Psoas muscle (tissue), 8 donors: ENCODE data around the gene CHST11. TPM values are rescaled to one million over a fixed set of nuclear protein-coding genes. Genes with fewer than 3 reads are reported as not detected.

Experiments
- ATAC-seq, 4 donors: fragments of 200-7000 bp; cut with Tn5 transposase; one replicate each; pipeline ENCODE4 v1.9.1; 2020; ENCODE audit warnings: moderate library complexity in 3 of 4, mild to moderate bottlenecking in 2 of 4
- DNase-seq, 2 donors: peaks; one replicate each; pipeline ENCODE4 v3.0.0-alpha.2; 2020
- H3K27ac ChIP-seq: fragments of 200-600 bp; one replicate; pipeline ENCODE4 v1.8.0; 2022
- H3K27me3 ChIP-seq, 3 donors: fragments of 200-600 bp in 1 of 3; one replicate each; pipeline versions ENCODE4 v1.6.1 to v1.8.0; 2013 to 2022; ENCODE audit warnings: low read length in 2 of 3, mild to moderate bottlenecking in 2 of 3, moderate library complexity in 1 of 3; ENCODE audit not compliant: insufficient read depth in 3 of 3
- H3K36me3 ChIP-seq, 2 donors: fragments of 200-600 bp in 1 of 2; one replicate each; pipeline versions ENCODE4 v1.6.1 to v1.8.0; 2013 to 2022; ENCODE audit warnings: low read depth in 1 of 2, mild to moderate bottlenecking in 1 of 2, moderate library complexity in 1 of 2; ENCODE audit not compliant: insufficient read depth in 1 of 2
- H3K4me1 ChIP-seq: fragments of 200-600 bp; one replicate; pipeline ENCODE4 v1.8.0; 2022
- H3K4me3 ChIP-seq: fragments of 200-600 bp; one replicate; pipeline ENCODE4 v1.8.0; 2022; ENCODE audit warnings: mild to moderate bottlenecking
- H3K9me3 ChIP-seq: fragments of 200-600 bp; one replicate; pipeline ENCODE4 v1.8.0; 2022
- WGBS, 3 donors: extraction: QIAGEN DNeasy Blood & Tissue Kit; methylation state at CpG; one replicate each; pipeline versions ENCODE4 v1.1.6 to v1.1.7; 2013; 5-methylcytosine and 5-hydroxymethylcytosine counted together
- intact Hi-C, 2 donors: fragments of 100-400 bp; cut with DNase I; formaldehyde crosslinking; loops; one replicate each; pipeline versions ENCODE4 v1.11.0 to v1.14.2; 2022
- polyA plus RNA-seq, 3 donors: library from polyadenylated mRNA; stranded (reverse); fragments of 200-250 nt; gene quantifications; one replicate each; pipeline ENCODE4 v1.2.3, GENCODE V29; 2013
- total RNA-seq, 4 donors: library from RNA; stranded (reverse); fragmentation: NEBNext Ultra II Directional in 2 of 4; extraction: Animal tissue kit (Norgen Biotek cat#: 25700) in 2 of 4; gene quantifications; one replicate each; pipeline versions ENCODE4 v1.2.1 to v1.2.4, GENCODE V29; 2021 to 2023
- TF ChIP-seq, protein P1 (sequence below): fragments of 200-600 bp; IDR thresholded peaks from one replicate; pipeline ENCODE4 v1.8.0; 2022; ENCODE audit warnings: antibody characterized with exemption
- donor health status: healthy with polysubstance abuse.
- donor health status: DM: no; HTN: no; CAD: no; lungs with moderate emphysema.
- donor health status: Bipolar disorder and iron deficiency.
- donor health status: healthy.
- donor health status: DM: yes; HTN: yes; CAD: no.
- donor health status: DM: no; HTN: no; CAD: no.
- donor health status: DM: no; HTN: no; CAD: no.
- donor health status: DM: yes; HTN: yes; CAD: no.

Gene CHST11
- total and polyA plus RNA-seq, 7 donors = 0.52 to 1.6 (median 1.0) TPM

GRCh38 chr12:104702565-104703139 lies 245.9 kb downstream of the CHST11 start:
- no peaks in the 10 kb centered on the region for H3K36me3 ChIP-seq
- H3K27ac ChIP-seq = no peak overlapping the region
- H3K4me3 ChIP-seq = no peak overlapping the region
- no peaks in the 10 kb centered on the region for H3K27me3 ChIP-seq
- TF ChIP-seq, protein P1, sequence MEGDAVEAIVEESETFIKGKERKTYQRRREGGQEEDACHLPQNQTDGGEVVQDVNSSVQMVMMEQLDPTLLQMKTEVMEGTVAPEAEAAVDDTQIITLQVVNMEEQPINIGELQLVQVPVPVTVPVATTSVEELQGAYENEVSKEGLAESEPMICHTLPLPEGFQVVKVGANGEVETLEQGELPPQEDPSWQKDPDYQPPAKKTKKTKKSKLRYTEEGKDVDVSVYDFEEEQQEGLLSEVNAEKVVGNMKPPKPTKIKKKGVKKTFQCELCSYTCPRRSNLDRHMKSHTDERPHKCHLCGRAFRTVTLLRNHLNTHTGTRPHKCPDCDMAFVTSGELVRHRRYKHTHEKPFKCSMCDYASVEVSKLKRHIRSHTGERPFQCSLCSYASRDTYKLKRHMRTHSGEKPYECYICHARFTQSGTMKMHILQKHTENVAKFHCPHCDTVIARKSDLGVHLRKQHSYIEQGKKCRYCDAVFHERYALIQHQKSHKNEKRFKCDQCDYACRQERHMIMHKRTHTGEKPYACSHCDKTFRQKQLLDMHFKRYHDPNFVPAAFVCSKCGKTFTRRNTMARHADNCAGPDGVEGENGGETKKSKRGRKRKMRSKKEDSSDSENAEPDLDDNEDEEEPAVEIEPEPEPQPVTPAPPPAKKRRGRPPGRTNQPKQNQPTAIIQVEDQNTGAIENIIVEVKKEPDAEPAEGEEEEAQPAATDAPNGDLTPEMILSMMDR = no peak
- intact Hi-C loops = no loop called here
- 51 to 52% (median 52%) methylated on average over 21 of the region's 21 CpGs for WGBS, 3 donors
- no peaks in the 10 kb centered on the region for H3K9me3 ChIP-seq
- DNase-seq (peak; percentile 69 to 82), ATAC-seq (peak in 3 of 4 donors; percentile 66 to 71 (median 67))
- no peaks in the 10 kb centered on the region for H3K4me1 ChIP-seq

DNA sequence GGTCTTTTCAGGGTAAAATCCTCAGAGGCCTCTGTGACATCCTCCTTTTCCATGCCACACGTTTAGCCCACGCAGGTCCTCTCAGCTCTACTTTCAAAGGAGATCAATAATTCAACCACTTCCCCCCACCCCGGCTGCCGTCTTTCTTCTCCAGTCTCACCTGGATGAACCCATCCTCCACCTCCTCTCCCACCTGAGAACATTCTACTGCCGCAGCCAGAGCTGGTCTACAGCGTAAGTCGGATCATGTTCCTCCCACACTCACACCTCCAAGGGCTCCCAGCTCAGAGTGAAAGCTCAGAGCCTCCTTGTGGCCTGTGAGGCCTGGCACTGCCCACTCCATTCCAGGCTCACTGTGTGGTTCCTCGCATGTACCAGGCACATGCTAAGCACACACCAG lies 246.6 kb downstream of the CHST11 start:
- Histone ChIP-seq H3K27ac (no peak overlapping the region), H3K4me1 (no peaks in the 10 kb centered on the region), H3K4me3 (no peak overlapping the region), H3K27me3 (no peaks in the 10 kb centered on the region), H3K9me3 (no peaks in the 10 kb centered on the region), H3K36me3 (no peaks in the 10 kb centered on the region)
- 90 to 93% (median 93%) methylated on average over 8 of the region's 8 CpGs for WGBS, 3 donors
- TF ChIP-seq, protein P1 = no peak
- no peak for DNase-seq
- intact Hi-C loops = no loop called here
- ATAC-seq = no peak

DNA sequence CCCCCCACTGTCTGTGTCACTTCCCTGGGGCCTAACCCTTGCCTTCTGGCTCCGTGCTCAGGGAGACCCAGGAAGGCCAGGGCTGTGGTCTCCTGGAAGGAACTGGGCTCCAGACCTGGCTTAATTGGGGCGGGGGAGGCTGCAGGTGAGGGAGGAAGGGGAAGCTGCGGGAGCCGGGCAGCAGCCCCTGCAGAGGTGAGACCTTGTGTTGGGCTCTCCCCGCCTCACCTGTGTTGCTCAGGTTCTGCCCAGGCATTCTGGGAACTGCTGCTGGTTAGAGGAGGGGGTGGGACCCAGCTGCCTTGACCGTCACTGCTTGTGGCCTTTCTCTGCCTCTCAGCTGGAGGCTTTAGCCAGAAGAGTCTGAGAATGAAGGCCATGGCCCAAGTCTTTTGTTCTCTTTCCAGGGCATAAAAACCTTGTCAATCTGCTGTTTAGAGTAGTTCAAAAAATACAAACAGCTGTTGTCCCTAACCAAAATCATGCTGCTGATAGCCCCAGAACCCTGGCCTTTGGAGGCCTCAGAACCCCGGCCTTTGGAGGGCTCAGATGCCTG lies 247.6 kb downstream of the CHST11 start:
- ATAC-seq (no peak), DNase-seq (no peak)
- TF ChIP-seq, protein P1 = no peak
- intact Hi-C loops = no loop called here
- Histone ChIP-seq H3K9me3 (no peaks in the 10 kb centered on the region), H3K27me3 (no peaks in the 10 kb centered on the region), H3K27ac (no peak overlapping the region), H3K4me1 (no peaks in the 10 kb centered on the region), H3K4me3 (no peak overlapping the region), H3K36me3 (no peaks in the 10 kb centered on the region)
- 86 to 94% (median 87%) methylated on average over 7 of the region's 7 CpGs for WGBS, 3 donors

DNA sequence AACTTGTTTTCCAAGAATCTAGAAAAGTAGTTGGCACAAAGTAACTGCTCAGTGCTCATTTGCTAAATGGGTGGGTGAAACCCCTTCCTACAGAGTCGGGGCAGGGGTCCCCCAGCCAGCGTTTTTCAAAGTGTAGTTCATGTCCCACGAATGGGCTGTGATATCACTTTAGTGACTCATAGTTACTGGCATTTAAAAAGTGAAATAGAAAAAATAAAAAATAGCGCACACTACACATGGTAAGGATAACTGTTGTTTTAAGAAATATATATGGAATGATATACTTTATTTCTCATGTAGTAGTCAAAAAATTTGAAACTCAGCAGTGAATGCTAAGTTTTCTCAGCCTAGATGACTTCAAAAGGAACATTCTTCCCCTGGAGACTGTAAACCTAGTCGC lies 250.4 kb downstream of the CHST11 start:
- Histone ChIP-seq H3K4me3 (no peak overlapping the region), H3K27ac (no peak overlapping the region), H3K9me3 (no peaks in the 10 kb centered on the region), H3K4me1 (no peaks in the 10 kb centered on the region), H3K36me3 (no peaks in the 10 kb centered on the region), H3K27me3 (no peaks in the 10 kb centered on the region)
- TF ChIP-seq, protein P1 = no peak
- DNase-seq (no peak), ATAC-seq (no peak)
- WGBS, 3 donors = 68 to 71% (median 71%) methylated on average over 5 of the region's 5 CpGs
- intact Hi-C loops = no loop called here
